Stimulated activated CD4-positive, alpha-beta T cell treated with anti-CD3 and anti-CD28 coated beads, Interleukin-4, amount 100 ng/mL, for 48 hours (primary cell): ENCODE measurements around the gene RPL18.
"Not testable (repeated sequence)": the region's sequence is repeated elsewhere in the genome, so short reads cannot be mapped to it uniquely, and the experiment has no call there.

Experiments
- DNase-seq, 2 donors: peaks; one replicate each; pipeline ENCODE4 v3.0.0-alpha.2; 2020; ENCODE audit warnings: low read depth in 2 of 2

The RPL18 gene

DNA sequence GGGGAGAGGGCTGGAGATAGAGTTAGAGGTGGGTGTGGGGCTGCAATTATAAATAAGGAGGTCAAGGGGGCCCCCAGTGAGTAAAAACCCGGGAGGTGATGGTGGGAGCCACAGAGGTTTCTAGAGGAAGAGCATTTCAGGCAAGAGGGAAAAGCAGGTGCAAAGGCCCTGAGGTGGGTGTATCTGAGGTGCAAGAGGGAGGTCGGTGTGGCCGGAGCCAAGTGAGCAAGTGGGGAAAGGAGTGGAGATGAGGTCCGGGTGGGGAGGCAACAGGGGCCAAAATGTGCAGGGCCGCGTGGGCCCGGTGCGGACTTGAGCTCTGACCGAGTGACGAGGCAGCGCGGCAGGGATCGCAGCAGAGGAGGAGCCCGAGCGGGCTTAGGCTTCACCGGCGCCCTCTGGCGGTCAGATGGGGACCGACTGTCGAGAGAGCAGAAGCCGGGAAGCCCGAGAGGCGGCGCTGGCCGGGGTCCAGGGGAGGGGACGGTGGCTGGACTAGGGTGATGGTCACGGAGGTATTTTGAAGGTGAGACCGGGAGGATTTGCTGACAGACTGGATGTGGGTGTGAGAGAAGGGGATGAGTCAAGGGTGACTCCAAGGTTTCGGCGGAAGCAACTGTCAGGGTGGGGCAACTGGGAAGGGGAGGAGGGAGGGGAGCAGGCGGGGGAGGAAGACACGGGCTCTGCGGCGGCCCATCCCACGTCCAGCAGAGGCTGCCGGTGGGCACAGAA lies 30.1 kb downstream of the RPL18 start:
- peak; percentile 82 to 88 for DNase-seq

DNA sequence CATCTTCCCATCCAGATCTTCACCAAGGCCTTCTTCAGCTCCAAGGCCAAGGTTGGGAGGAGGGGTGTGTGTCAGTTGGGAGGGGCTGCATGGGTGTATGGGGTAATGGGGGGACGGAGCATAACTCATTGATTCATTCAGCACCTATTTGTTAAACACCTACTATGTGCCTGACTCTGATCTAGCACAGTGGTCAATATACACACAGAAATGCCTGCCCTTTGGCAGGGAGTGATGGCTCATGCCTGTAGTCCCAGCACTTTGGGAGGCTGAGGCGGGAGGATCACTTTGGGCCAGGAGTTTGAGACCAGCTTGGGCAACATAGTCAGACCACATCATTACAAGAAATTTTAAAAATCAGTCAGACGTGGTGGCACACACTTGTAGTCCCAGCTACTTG lies 31.6 kb downstream of the RPL18 start:
- DNase-seq, result no peak

DNA sequence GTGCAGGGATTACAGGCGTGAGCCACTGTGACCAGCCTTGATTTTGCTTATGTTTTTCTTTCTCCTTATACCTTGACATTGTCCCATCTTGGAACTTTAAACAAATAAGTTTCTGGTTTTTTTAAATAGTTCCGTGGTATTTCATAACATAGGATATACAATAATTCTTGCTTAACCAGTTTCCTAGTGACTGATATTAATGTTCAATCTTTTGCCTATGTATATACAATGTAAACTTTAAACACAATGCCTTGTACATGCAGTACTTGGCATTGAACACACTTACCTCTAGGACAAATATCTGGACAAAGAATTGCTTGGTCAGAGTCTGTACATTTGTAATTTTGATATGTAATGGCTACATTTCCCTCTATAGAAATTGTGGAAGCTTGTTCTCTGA lies 36.8 kb downstream of the RPL18 start:
- no peak for DNase-seq

DNA sequence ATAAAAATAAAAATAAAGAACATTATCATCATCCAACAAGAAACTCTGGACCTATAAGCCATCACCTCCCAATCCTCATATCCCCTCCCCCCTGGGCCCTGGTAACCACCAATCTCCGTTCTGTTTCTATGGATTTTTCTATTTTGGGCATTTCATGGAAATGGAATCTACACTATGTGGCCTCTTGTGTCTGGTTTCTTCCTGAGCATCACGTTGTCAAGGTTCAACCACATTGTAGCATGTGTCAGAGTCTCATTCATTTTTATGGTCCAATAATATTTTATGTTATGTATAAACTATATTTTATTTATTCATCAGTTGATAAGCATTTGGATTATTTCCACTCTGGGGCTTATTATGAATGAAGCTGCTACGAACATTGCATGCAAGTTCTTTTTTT lies 40.1 kb downstream of the RPL18 start:
- DNase-seq, result no peak

DNA sequence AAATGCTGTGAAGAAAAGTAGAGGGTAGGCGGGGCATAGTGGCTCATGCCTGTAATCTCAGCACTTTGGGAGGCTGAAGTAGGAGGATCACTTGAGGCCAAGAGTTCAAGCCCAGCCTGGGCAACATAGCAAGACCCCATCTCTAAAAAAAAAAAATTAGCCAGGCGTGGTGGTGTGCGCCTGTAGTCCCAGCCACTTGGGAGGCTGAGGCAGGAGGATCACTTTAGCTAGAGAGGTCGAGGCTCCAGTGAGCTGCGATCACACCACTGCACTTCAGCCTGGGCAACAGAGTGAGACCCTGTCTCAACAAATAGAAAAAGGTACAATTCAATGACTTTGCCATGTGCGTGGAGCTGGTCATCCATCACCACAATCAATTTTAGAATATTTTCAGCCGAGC lies 41.1 kb downstream of the RPL18 start:
- not testable (repeated sequence) for DNase-seq

DNA sequence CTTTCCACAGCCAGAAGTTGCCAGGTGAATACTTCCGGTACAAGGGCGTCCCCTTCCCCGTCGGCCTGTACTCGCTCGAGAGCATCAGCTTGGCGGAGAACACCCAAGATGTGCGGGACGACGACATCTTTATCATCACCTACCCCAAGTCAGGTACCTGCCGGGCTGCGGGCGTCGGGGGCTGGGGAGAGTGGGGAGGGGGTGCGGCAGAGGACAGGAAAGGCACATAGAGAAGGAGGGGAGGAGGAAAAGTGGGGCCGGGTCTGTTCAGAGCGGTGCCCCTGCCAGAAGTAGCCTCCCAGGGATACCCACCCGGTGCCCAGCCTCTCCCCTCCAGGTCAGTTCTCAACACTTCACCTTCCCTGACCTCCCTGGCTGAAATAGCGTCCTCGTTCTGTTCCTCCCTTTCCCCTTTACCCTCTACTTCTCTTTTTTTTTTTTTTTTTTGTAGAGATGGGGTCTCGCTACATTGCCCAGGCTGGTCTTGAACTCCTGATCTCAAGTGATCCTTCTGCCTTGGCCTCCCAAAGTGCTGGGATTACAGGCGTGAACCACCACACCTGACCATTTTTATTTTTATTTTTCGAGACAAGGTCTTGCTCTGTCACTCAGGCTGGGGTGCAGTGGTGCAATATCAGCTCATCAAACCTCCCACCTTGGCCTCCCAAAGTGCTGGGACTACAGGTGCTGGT lies 42.9 kb downstream of the RPL18 start:
- no peak for DNase-seq

DNA sequence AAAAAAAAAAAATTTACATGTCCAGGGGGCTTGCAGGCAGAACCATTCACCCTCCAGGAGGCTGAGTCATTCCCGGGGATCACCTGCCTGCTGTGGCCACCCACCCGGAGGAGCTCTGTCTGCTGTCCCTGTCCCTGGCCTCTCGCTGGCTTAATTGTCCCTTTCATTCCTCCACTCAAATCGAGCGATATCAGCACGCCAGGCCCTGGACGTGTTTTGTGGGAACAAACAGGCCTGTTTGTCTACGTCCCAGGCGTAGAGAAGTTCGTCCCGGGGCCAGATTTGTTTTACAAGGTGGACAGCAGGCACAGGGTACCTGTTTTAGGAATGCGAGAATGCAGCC lies 45.8 kb downstream of the RPL18 start:
- no peak for DNase-seq

DNA sequence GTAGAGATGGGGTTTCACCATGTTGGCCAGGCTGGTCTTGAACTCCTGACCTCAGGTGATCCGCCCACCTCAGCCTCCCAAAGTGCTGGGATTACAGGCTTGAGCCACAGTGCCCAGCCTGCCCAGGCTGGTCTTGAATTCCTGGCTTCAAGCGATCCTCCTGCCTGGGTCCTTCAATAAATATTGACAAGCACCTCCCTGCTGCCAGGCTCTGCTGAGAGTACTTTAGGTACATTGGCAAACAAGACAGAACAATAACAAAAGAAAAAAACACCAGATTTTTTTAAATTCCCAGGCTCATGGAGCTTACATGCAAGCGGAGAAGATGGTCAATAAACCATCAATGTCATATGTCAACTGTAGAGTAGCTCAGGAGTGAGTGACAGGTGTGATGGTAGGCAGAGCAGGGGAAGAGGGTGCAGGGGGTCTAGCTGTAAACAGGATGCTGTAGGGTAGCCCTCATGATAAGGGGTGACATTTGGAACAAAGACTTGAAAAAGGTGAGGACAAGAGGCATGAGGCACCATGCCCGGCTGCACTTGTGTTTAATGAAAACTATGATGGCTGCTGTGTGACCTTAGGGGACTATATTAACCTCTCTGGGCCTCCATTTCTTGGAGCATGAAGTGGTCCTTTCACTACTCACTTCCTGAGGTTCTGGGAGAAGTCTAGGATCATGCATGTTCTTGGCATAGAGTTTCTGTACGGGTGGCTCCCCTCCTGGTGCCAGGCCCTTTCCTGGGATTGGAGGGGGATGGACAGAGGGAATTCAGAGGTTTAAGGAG lies 47.4 kb downstream of the RPL18 start:
- DNase-seq, result no peak

DNA sequence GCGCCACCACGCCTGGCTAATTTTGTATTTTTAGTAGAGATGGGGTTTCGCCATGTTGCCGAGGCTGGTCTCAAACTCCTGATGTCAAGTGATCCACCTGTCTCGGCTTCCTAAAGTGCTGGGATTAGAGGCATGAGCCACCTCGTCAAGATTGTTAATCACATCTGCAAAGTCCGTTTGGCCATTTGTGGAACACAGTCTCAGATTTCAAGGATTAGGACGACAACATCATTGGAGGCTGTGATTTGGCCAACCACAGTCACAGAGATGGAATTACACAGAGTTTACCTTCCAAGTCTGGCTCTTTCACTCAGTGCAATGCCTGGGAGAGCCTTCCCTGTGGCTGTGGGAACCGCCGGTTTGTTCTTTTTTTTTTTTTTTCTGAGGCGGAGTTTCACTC lies 49.2 kb downstream of the RPL18 start:
- no peak for DNase-seq

DNA sequence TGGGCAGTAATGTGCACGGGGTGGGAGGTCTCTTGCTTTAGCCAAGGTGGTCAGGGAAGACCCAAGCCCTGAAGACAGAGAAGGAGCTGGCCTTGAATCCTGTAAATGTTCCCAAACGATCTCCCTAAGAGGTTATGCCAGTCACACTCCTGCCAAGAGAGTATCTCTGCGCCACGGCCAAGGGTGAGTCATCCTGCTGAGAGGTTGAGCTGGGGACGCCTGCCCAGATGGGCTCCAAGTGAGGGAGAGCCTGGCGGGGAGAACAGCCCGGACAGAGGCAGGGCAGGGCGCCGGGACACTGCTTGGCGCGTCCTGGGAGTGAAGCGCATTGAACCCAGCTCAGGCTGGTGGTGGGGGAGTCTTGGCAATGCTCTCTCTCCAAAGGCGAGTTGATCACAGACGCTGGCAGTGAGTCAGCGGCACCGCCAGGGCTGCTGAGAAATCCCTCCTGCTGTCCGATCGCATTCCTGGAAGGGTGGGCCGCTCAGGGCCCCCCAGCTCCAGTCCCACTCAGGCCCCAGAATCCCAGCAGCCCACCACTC lies 50.6 kb downstream of the RPL18 start:
- DNase-seq, result no peak
